Measurements from ENCODE around the gene CMTM5.
"Not testable (repeated sequence)": the region's sequence is repeated elsewhere in the genome, so short reads cannot be mapped to it uniquely, and the experiment has no call there.

CMTM5 gene

GRCh38 chr14:23379366-23380196 lies 2.7 kb downstream of the CMTM5 start:
- peak; percentile 75 for DNase-seq

DNA sequence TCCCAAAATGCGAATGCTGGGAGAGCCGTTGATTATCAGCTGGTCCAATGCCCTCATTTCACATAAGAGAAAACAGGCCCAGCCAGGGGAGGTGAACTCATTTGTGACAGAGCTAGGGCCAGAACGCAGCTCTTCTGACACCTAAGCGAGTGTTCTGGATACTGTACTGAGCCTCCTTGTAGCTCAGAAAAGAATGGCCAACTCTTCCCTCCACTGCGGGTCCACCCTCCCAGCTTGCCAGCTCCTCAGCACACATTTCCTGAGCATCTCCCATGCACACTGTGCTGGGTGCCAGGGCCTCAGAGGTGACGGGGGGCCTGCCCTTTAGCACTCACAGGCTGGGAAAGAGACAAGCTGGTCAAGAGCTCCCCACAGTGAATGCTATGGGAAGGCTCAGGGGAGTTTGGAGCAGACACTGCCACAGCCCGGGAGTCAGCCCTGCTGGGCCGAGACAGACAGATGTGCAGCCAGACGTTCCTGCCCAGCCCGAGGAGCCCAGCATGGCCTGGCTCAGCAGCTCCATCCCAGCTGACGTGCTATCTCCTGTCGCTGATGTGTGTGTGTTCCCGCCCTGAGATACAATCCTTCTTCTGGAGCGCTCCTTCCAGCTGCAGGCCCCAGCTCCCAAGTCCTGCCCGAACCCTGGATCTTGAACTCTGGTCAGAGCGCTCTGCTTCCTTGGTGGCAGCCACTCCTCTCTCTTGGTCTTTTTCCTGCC lies 3.5 kb downstream of the CMTM5 start:
- no peak for DNase-seq

- DNase-seq = no peak
Observed at GRCh38 chr14:23380976-23381375, 4.1 kb downstream of the CMTM5 start.

DNA sequence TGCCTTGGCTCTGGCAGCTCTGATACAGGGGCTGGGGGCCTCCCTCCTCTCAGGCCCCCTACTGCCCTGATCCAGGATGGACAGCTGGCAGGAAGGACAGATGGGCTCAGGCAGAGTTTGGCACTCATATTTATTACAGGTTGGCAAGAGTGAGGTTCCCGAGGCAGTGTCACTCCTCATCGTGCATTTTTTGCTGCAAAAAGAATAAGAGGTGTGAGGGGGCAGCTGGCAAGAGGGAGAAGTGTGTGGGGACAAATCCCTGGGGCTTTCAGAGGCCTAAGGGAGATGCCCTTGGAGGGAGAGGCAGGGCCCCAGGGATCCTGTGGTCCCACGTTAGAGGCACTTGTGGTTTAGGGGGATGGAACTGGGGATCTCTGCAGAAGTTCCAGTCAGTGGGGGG lies 5.0 kb downstream of the CMTM5 start:
- DNase-seq = no peak

- no peak for DNase-seq
Observed at GRCh38 chr14:23382276-23382675, 5.4 kb downstream of the CMTM5 start.

DNA sequence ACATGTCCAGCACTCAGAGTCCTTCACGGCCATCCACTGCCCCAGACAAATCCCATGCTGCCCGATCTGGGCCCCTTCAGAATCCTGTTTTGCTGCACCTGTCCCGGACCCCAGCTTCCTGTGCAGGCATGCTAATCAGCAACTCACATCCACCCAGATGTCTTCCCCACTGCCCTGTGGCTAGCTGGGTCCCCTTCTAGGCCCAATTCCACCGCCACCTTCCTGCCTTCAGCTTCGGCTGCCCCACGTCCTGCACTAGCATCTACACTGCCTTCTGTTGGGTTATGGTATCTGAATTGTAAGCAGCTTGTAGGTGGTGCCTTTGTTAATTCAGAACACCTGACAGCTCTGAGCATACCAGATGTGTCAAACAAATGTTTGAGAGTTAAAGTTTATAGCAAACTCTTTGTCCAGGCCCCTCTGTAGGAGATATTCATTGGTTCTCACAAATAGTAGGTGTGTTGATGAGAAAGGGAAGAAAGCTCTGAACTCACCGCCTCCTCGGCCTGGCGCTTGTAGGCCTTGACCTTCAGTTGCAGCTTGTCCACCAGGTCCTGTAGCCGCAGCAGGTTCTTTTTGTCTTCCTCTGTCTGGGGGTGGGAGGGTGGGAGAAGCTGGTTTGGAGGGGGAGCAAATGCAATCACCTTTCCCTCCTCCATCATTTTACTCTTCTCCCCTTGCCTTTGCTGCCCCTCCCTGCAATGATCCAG lies 6.0 kb downstream of the CMTM5 start:
- DNase-seq = no peak

DNA sequence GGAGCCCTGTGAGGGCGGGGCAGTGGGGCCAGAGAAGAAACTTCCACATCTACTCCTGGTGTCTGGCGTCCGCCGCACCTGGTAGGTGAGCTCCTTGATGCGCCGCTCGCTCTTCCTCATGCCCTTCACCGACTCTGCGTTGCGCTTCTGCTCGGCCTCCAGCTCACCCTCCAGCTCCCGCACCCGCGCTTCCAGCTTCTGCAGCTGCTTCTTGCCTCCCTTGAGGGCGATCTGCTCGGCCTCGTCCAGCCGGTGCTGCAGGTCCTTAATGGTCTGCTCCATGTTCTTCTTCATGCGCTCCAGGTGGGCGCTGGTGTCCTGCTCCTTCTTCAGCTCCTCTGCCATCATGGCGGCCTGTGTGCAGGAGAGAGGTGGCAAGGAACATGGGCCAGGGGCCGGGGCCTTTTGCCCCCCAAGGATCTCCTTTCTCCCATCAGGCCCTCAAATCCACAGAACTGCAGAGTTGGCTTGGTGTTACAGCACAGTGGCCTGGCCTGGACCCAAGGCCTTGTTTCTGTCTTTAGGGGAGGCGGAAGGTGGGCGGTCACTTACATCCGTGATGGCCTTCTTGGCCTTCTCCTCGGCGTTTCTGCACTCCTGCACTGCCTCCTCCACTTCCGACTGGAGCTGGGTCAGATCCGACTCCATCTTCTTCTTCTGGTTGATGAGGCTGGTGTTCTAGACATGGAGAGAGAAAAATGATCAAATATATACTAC lies 7.7 kb downstream of the CMTM5 start:
- DNase-seq = no peak

DNA sequence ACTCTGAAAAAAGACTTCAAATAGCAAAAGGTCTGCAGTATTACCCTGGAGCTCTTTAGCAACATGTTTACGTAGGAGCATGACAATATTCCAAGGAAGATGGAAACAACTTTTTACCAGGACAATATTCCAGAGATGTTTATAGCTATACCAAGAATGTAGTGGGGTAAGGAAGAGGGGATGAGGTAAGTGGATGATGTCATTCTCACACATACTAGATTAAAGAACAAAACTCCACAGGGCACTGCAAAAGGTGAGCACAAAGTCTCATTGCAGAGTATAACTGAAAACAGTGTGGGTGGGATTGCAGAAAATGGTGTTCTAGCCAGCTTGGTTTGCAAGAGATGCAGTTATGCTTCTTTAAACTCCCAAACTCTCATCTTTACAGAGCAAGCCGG lies 8.4 kb downstream of the CMTM5 start:
- no peak for DNase-seq

DNA sequence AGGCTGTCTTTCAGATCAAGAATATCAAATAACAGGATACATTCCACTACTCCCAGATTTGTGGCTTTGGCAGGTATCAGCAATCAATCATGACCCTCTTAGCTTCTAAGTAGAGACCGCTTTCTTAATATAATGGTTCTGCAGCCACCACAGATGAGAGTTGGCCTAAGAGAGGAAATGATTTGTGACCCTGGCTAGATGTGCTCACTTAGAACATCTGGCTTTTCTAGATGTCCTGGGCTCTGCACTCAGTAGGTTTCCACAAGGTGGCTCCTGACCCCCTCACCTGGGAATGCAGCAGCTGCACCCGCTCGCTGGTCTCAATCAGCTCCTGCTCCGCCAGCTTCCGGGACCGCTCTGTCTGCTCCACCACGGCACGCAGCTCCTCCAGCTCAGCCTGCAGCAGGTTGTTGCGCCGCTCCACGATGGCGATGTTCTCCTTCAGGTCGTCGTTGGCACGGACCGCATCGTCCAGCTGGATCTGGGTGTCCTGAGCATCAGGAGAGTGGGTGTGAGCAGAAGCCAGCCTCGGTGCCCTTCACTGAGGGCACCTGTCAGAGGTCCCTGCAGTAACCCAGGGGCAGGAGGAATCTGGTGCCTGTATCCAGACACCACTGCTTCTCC lies 8.9 kb downstream of the CMTM5 start:
- DNase-seq = no peak

GRCh38 chr14:23386266-23386657 lies 9.4 kb downstream of the CMTM5 start:
- not testable (repeated sequence) for DNase-seq

GRCh38 chr14:23386999-23387398 lies 10.2 kb downstream of the CMTM5 start:
- no peak for DNase-seq

DNA sequence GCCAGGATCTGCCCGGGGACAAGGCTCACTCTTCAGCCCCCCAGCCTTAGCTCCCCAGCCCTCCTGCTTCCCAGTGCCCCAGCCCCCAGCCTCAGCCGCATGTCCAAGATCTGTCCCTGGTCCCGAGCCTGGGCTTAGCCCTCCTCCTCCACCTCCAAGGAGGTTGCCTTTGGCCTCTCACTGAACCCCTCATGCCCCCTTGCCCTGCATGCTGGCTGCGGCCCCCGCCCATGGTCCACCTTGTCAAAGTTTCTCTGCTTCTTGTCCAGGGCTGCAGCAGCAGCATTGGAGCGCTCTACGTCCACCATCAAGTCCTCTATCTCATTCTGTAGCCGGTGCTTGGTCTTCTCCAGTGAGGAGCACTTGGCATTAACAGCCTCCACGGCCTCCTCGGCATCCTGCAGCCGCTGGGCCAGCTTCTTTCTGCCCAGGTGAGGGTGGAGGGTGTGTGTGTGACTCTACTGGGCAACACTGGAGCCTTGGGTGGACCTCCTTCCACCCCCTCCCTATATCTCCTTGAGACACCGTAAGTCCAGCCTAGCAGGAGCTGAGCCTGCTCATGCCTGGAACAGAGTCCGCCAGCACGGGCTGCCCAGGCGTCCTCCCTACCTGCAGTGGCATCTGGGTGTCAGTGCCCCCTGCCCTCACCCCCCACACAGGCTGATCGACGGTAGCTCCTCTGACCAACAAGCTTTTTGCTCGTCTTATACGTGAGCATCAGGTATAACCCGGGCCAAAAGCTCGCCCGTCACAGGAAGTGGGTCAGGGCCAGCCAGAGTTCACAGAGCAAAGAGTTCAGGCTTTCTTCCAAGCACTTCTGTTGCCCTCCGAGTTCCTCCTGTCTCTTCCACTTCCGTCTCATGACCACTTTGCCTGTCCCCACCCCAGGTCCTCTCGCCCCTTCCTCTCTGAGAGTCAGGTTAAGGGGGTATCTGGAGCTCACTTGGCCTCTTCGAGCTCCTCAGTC lies 11.4 kb downstream of the CMTM5 start:
- DNase-seq = no peak

DNA sequence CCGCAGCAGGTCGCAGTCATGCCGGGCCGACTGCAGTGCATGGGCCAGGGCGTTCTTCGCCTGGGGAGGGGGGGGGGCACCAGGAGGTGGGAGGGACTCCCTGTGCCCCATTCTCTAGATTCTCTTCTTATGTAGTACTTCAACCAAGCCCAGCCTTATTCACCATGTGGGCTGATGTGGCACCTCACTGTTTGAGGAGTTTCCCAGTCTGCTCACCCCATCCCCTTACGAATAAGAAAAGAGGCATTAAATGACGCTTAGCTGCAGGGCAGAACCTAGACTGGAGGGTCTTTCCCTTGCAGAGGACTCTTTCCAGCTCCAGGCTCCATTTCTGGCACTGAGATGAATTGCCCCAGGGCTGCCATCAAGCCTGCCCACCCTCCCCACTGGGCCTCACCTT lies 12.2 kb downstream of the CMTM5 start:
- no peak for DNase-seq

- DNase-seq = no peak
Observed at GRCh38 chr14:23389396-23389795, 12.6 kb downstream of the CMTM5 start.

- not testable (repeated sequence) for DNase-seq
Observed at GRCh38 chr14:23389871-23390270, 13.0 kb downstream of the CMTM5 start.

DNA sequence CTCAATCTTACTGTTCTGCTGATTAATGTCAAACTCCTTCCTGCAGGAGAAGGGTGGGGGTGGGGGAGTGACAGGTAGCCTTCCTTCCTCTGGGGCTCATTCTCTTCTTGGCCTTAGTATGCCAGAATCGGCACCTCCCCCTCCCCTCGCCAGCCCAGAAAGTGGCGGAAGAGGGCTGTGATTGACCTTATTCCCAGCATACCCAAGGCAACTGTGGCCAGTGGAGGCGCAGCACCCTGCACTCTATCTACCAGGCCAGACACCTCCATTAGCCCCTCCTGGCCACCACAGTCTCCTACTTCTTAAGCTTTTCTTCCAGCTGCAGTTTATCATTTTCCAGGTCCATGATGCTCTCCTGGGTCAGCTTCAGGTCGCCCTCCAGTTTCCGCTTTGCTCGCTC lies 15.8 kb downstream of the CMTM5 start:
- no peak for DNase-seq

- no peak for DNase-seq
Observed at GRCh38 chr14:23396126-23396525, 19.3 kb downstream of the CMTM5 start.

GRCh38 chr14:23396781-23397407 lies 20.0 kb downstream of the CMTM5 start:
- no peak for DNase-seq

- DNase-seq = no peak
Observed at GRCh38 chr14:23398348-23398747, 21.5 kb downstream of the CMTM5 start.

DNA sequence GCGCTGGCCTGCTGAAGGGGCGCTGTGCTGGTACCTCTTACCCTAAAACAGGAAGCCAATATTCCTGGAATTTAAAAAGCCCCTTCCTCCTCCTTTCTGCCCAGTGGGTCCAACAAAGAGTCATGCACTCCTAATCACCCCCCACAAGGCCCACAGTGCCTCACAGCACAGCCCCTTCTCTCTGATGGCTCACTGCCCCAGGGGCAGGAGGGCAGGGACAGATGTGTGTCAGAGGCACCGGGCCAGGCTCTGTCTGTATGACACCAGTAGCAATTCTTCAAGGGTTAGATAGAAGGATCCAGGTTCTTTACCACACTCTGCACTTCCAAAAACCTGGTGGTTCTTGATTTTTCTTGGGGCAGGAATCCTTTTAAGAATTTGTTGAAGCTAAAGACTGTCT lies 22.3 kb downstream of the CMTM5 start:
- no peak for DNase-seq

- no peak for DNase-seq
Observed at GRCh38 chr14:23399591-23399990, 22.7 kb downstream of the CMTM5 start.

Measured in activated CD4-positive, alpha-beta T cell treated with anti-CD3 and anti-CD28 coated beads, Interleukin-2, Interleukin-6, amounts not matched to agents 100 ng/mL and 50 ng/mL, durations not matched to agents 16 hours and 8 hours (primary cell).